PFSK-1 (cell line): Measurements from ENCODE around the gene HSPA12B.

ENCODE experiments used
- FOXP2 ChIP-seq: optimal IDR thresholded peaks from 2 replicates; pipeline ENCODE3; 2011; ENCODE audit warnings: borderline replicate concordance, control low read depth, inconsistent platforms; ENCODE audit not compliant: insufficient read depth; ENCODE audit errors: extremely low read length, extremely low read depth
- POLR2AphosphoS5 ChIP-seq: IDR thresholded peaks from 2 replicates; pipeline ENCODE4 v1.6.1; 2012; ENCODE audit warnings: low read depth, mild to moderate bottlenecking, control low read depth, low read length, moderate library complexity
- REST ChIP-seq, 2 experiments: IDR thresholded peaks; 2 replicates each; pipeline versions ENCODE4 v1.6.1 to v1.8.0; 2011 to 2012; ENCODE audit warnings: low read depth in 2 of 2, low read length in 2 of 2, control low read depth in 1 of 2, inconsistent platforms in 1 of 2, mild to moderate bottlenecking in 1 of 2, moderate library complexity in 1 of 2; ENCODE audit not compliant: insufficient read depth in 1 of 2
- SIN3A ChIP-seq: IDR thresholded peaks from 2 replicates; pipeline ENCODE4 v1.6.1; 2012; ENCODE audit warnings: mild to moderate bottlenecking, low read length, moderate library complexity, borderline replicate concordance; ENCODE audit not compliant: insufficient read depth
- TAF1 ChIP-seq: IDR thresholded peaks from 2 replicates; pipeline ENCODE4 v1.6.1; 2012; ENCODE audit warnings: low read length, control low read depth, borderline replicate concordance; ENCODE audit not compliant: insufficient read depth

GRCh38 chr20:3691897-3692296, 40.6 kb upstream of the HSPA12B start:
- TF ChIP-seq POLR2AphosphoS5 (no peak), SIN3A (no peak), REST (IDR thresholded peaks at IDR 0.05; ENCODE audit: insufficient read depth in 1 of 2, low read depth in 2 of 2, low read length in 2 of 2) (no peak), TAF1 (no peak), FOXP2 (no peak)
